IMR-90 (cell line): ENCODE data around the gene GXYLT2. TPM values are rescaled to one million over a fixed set of nuclear protein-coding genes. Genes with fewer than 3 reads are reported as not detected.

Source experiments
- ATAC-seq: fragments of 200-7000 bp; cut with Tn5 transposase; 2 replicates; pipeline ENCODE4 v1.9.1; 2020; ENCODE audit warnings: low read depth, mild to moderate bottlenecking, moderate library complexity
- BruUV-seq: library from RNA; stranded (reverse); fragments of 400-500 nt; replicated peaks from 2 replicates; lab custom pipeline; 2021; lab: Mats Ljungman, UMichigan
- CTCF ChIA-PET: fragments of 300-600 bp; formaldehyde crosslinking; extraction: SDS; loops from one replicate; lab custom pipeline; 2021; ENCODE audit warnings: antibody characterized with exemption; lab: Yijun Ruan, JAX
- POLR2A ChIA-PET: fragments of 300-600 bp; sonication (Branson Sonifier 250); formaldehyde crosslinking; loops from one replicate; lab custom pipeline; 2022; ENCODE audit warnings: antibody characterized with exemption; ENCODE audit not compliant: unreplicated experiment; lab: Charles Lee
- DNase-seq: peaks from one replicate; pipeline ENCODE4 v3.0.0; 2013
- H2AFZ ChIP-seq: replicated peaks from 2 replicates; pipeline ENCODE3; 2013; ENCODE audit warnings: low read length, mild to moderate bottlenecking; ENCODE audit not compliant: poor library complexity
- H2AK5ac ChIP-seq: 2 replicates; pipeline ENCODE4 v1.6.1; 2013; ENCODE audit warnings: low read depth, low read length, inconsistent platforms
- H2AK9ac ChIP-seq: replicated peaks from 2 replicates; pipeline ENCODE3; 2013; ENCODE audit warnings: mild to moderate bottlenecking, low read depth, low read length, moderate library complexity; ENCODE audit not compliant: poor library complexity
- H2BK120ac ChIP-seq: 2 replicates; pipeline ENCODE4 v1.6.1; 2013; ENCODE audit warnings: low read depth, low read length, inconsistent platforms
- H2BK15ac ChIP-seq: 3 replicates; pipeline ENCODE4 v1.6.1; 2013; ENCODE audit warnings: low read depth, low read length, inconsistent platforms
- H2BK20ac ChIP-seq: 2 replicates; pipeline ENCODE4 v1.6.1; 2013; ENCODE audit warnings: low read depth, mild to moderate bottlenecking, inconsistent platforms, low read length, moderate library complexity
- H2BK5ac ChIP-seq: 2 replicates; pipeline ENCODE4 v1.6.1; 2013; ENCODE audit warnings: mild to moderate bottlenecking, low read depth, low read length, inconsistent platforms; ENCODE audit not compliant: poor library complexity, severe bottlenecking
- H3K14ac ChIP-seq: replicated peaks from 2 replicates; pipeline ENCODE4 v1.6.1; 2013; ENCODE audit warnings: low read depth, low read length, inconsistent platforms
- H3K18ac ChIP-seq: 2 replicates; pipeline ENCODE4 v1.6.1; 2013; ENCODE audit warnings: low read depth, low read length, control low read depth
- H3K23ac ChIP-seq: 2 replicates; pipeline ENCODE4 v1.6.1; 2013; ENCODE audit warnings: low read depth, low read length, inconsistent platforms
- H3K27ac ChIP-seq: 2 replicates; pipeline ENCODE4 v1.5.1; 2013; ENCODE audit warnings: mild to moderate bottlenecking, control low read depth, low read length; ENCODE audit not compliant: insufficient read depth
- H3K27me3 ChIP-seq: 2 replicates; pipeline ENCODE4 v1.6.1; 2013; ENCODE audit warnings: low read length; ENCODE audit not compliant: control insufficient read depth, insufficient read depth
- H3K36me3 ChIP-seq: 2 replicates; pipeline ENCODE4 v1.6.1; 2013; ENCODE audit warnings: low read length, mixed read lengths; ENCODE audit not compliant: control insufficient read depth, insufficient read depth
- H3K4ac ChIP-seq: 2 replicates; pipeline ENCODE4 v1.6.1; 2013; ENCODE audit warnings: low read depth, low read length, inconsistent platforms
- H3K4me1 ChIP-seq: 2 replicates; pipeline ENCODE4 v1.6.1; 2013; ENCODE audit warnings: low read length, mixed read lengths; ENCODE audit not compliant: control insufficient read depth, insufficient read depth
- H3K4me2 ChIP-seq: 2 replicates; pipeline ENCODE4 v1.6.1; 2013; ENCODE audit warnings: low read depth, mild to moderate bottlenecking, control low read depth, low read length, moderate library complexity
- H3K4me3 ChIP-seq: 2 replicates; pipeline ENCODE4 v1.5.1; 2013; ENCODE audit warnings: low read depth, mild to moderate bottlenecking, control low read depth, low read length, moderate library complexity; ENCODE audit not compliant: insufficient read depth
- H3K56ac ChIP-seq: 2 replicates; pipeline ENCODE4 v1.6.1; 2013; ENCODE audit warnings: low read length, inconsistent platforms; ENCODE audit not compliant: insufficient read depth; ENCODE audit errors: extremely low read depth
- H3K79me1 ChIP-seq, 2 experiments: 2 replicates each; pipeline ENCODE4 v1.6.1; 2013; ENCODE audit warnings: low read length in 2 of 2, inconsistent platforms in 1 of 2, low read depth in 1 of 2
- H3K9ac ChIP-seq: 2 replicates; pipeline ENCODE4 v1.6.1; 2013; ENCODE audit warnings: low read depth, low read length, control low read depth
- H3K9me1 ChIP-seq: 2 replicates; pipeline ENCODE4 v1.6.1; 2013; ENCODE audit warnings: low read length, inconsistent platforms; ENCODE audit not compliant: insufficient read depth
- H3K9me3 ChIP-seq: 2 replicates; pipeline ENCODE4 v1.6.1; 2013; ENCODE audit warnings: low read length; ENCODE audit not compliant: control insufficient read depth, insufficient read depth
- H4K20me1 ChIP-seq: 2 replicates; pipeline ENCODE4 v1.6.1; 2013; ENCODE audit warnings: low read length, inconsistent platforms; ENCODE audit not compliant: insufficient read depth
- H4K5ac ChIP-seq: 2 replicates; pipeline ENCODE4 v1.6.1; 2013; ENCODE audit warnings: mild to moderate bottlenecking, low read depth, low read length, control low read depth
- H4K8ac ChIP-seq, 2 experiments: 2 replicates each; pipeline ENCODE4 v1.6.1; 2013; ENCODE audit warnings: low read depth in 2 of 2, low read length in 2 of 2, control low read depth in 1 of 2, inconsistent platforms in 1 of 2
- H4K91ac ChIP-seq: 2 replicates; pipeline ENCODE4 v1.6.1; 2013; ENCODE audit warnings: low read depth, low read length, inconsistent platforms; ENCODE audit not compliant: insufficient read depth
- BHLHE40 ChIP-seq: fragments of 150-350 bp; IDR thresholded peaks from 2 replicates; pipeline ENCODE4 v1.6.1; 2016; ENCODE audit warnings: mild to moderate bottlenecking, low read depth, low read length
- CEBPB ChIP-seq: IDR thresholded peaks from 2 replicates; pipeline ENCODE4 v1.6.1; 2012; ENCODE audit warnings: low read depth, low read length, improper control_type of control experiment
- CHD1 ChIP-seq: IDR thresholded peaks from 2 replicates; pipeline ENCODE4 v1.6.1; 2012; ENCODE audit warnings: low read depth, low read length, improper control_type of control experiment
- FOS ChIP-seq: fragments of 150-350 bp; IDR thresholded peaks from 2 replicates; pipeline ENCODE4 v1.6.1; 2016; ENCODE audit warnings: low read depth, low read length
- MAFK ChIP-seq: IDR thresholded peaks from 2 replicates; pipeline ENCODE4 v1.6.1; 2012; ENCODE audit warnings: low read depth, low read length, improper control_type of control experiment
- MAZ ChIP-seq: IDR thresholded peaks from 2 replicates; pipeline ENCODE4 v1.6.1; 2012; ENCODE audit warnings: low read depth, mild to moderate bottlenecking, low read length, improper control_type of control experiment, moderate library complexity, borderline replicate concordance
- MXI1 ChIP-seq: IDR thresholded peaks from 2 replicates; pipeline ENCODE4 v1.6.1; 2012; ENCODE audit warnings: low read depth, mild to moderate bottlenecking, low read length, moderate library complexity, borderline replicate concordance
- POLR2A ChIP-seq: IDR thresholded peaks from 2 replicates; pipeline ENCODE4 v1.6.1; 2012; ENCODE audit warnings: mild to moderate bottlenecking, low read depth, low read length
- RAD21 ChIP-seq: IDR thresholded peaks from 2 replicates; pipeline ENCODE4 v1.6.1; 2012; ENCODE audit warnings: low read length, improper control_type of control experiment
- RCOR1 ChIP-seq: IDR thresholded peaks from 2 replicates; pipeline ENCODE4 v1.6.1; 2012; ENCODE audit warnings: mild to moderate bottlenecking, low read length, improper control_type of control experiment; ENCODE audit not compliant: insufficient replicate concordance
- RFX5 ChIP-seq: IDR thresholded peaks from 2 replicates; pipeline ENCODE4 v1.8.0; 2012; ENCODE audit warnings: low read depth, mild to moderate bottlenecking, low read length, moderate library complexity
- WGBS, 2 experiments: methylation state at CpG; one replicate each; pipeline versions ENCODE4 v1.1.5 to v1.1.7; 2013; ENCODE audit warnings: missing lambda C conversion rate in 2 of 2; ENCODE audit not compliant: insufficient read length in 1 of 2; ENCODE audit errors: extremely low coverage in 2 of 2; 5-methylcytosine and 5-hydroxymethylcytosine counted together
- dilution Hi-C: fragments of 300-500 bp; cut with HindIII; formaldehyde crosslinking; loops from one replicate; pipeline ENCODE4 v1.14.3; 2018; ENCODE audit warnings: low sequenced_read_pairs; ENCODE audit not compliant: unreplicated experiment
- in situ Hi-C: fragments of 300-500 bp; cut with MboI; formaldehyde crosslinking; loops from 3 replicates; pipeline ENCODE4 v1.14.3; 2019; ENCODE audit warnings: low sequenced_read_pairs, inconsistent platforms, mixed read lengths
- intact Hi-C: fragments of 100-400 bp; cut with micrococcal nuclease; formaldehyde crosslinking; loops from 2 replicates; pipeline ENCODE4 v1.10.0; 2022
- polyA plus RNA-seq, 3 experiments: library from polyadenylated mRNA; depleted of rRNA; stranded (reverse); fragments of >200 nt; gene quantifications; 2 replicates each; pipeline ENCODE4 v1.2.3, GENCODE V29; 2012; ENCODE audit warnings: low replicate concordance in 1 of 3
- total RNA-seq: library from RNA; depleted of rRNA; stranded (reverse); fragments of >200 nt; gene quantifications from 2 replicates; pipeline ENCODE4 v1.2.3, GENCODE V29; 2012
- TF ChIP-seq, protein P1 (sequence below): conservative IDR thresholded peaks from 2 replicates; pipeline ENCODE4 v1.5.1; 2012; ENCODE audit warnings: mild to moderate bottlenecking, low read depth, low read length, improper control_type of control experiment

Gene GXYLT2
- total and polyA plus RNA-seq, 2 of the 4 experiments (the other 2 are of a cell fraction): 5.7 to 11.1 TPM

DNA sequence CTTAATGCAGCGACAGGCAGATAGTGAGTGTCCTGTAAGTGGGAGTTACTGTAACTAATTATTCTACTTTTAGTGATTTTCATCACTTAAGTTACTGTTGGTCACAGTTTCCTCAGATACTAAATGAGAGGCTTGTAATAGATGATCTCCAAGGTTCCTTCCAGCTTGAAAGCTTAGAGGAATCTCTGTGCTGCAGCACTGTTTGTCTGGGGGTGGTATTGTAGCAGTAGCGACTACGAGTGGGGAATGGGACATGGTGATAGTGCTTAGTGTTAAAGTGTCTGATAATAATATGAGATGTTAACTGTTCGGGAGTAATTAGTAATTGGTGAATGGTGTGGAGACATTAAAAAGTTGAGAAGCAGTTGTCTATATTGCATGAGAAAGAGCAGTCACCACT is 121.2 kb downstream of the GXYLT2 start:
- Histone ChIP-seq H3K18ac (no peak overlapping the region), H4K91ac (no peak overlapping the region), H3K14ac (no peak overlapping the region), H3K9me1 (peaks cover 11% of the 10 kb centered on the region), H2AFZ (no peak overlapping the region), H3K9me3 (no peaks in the 10 kb centered on the region), H2AK5ac (no peak overlapping the region), H2BK20ac (no peak overlapping the region), H2AK9ac (no peak overlapping the region), H4K8ac (no peak overlapping the region), H3K23ac (no peak overlapping the region), H3K27ac (no peak overlapping the region), H3K4me3 (no peak overlapping the region), H3K79me1 (peaks cover 0 to 42% of the 10 kb centered on the region in 2 experiments; a peak in 2 of 4 replicates), H3K56ac (no peak overlapping the region), H3K4me1 (0 out of 2 replicates have a peak, but pooled peaks cover 2% of the 10 kb centered on the region), H4K5ac (no peak overlapping the region), H3K4ac (no peak overlapping the region), H3K4me2 (no peak overlapping the region), H3K36me3 (peaks cover 22% of the 10 kb centered on the region), H3K9ac (no peak overlapping the region), H3K27me3 (no peaks in the 10 kb centered on the region), H2BK5ac (no peak overlapping the region), H2BK15ac (no peak overlapping the region), H4K20me1 (peaks cover 98% of the 10 kb centered on the region), H2BK120ac (no peak overlapping the region)
- dilution Hi-C loops (no loop called here), intact Hi-C loops (no loop called here), in situ Hi-C loops (no loop called here)
- no peak for ATAC-seq
- POLR2A ChIA-PET: no interaction called here
- no peak for DNase-seq
- WGBS, 2 experiments: 100% methylated on average over 1 of the region's 4 CpGs; no CpG with 5 or more reads in 1 of the 2 experiments
- no TSS peak for BruUV-seq
- CTCF ChIA-PET: no interaction called here
- no peak for TF ChIP-seq MAFK
- TF ChIP-seq RFX5: no peak
- TF ChIP-seq MAZ: no peak
- TF ChIP-seq FOS: no peak
- TF ChIP-seq, protein P1, sequence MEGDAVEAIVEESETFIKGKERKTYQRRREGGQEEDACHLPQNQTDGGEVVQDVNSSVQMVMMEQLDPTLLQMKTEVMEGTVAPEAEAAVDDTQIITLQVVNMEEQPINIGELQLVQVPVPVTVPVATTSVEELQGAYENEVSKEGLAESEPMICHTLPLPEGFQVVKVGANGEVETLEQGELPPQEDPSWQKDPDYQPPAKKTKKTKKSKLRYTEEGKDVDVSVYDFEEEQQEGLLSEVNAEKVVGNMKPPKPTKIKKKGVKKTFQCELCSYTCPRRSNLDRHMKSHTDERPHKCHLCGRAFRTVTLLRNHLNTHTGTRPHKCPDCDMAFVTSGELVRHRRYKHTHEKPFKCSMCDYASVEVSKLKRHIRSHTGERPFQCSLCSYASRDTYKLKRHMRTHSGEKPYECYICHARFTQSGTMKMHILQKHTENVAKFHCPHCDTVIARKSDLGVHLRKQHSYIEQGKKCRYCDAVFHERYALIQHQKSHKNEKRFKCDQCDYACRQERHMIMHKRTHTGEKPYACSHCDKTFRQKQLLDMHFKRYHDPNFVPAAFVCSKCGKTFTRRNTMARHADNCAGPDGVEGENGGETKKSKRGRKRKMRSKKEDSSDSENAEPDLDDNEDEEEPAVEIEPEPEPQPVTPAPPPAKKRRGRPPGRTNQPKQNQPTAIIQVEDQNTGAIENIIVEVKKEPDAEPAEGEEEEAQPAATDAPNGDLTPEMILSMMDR: no peak
- TF ChIP-seq RCOR1: no peak
- no peak for TF ChIP-seq BHLHE40
- TF ChIP-seq MXI1: no peak
- no peak for TF ChIP-seq POLR2A
- TF ChIP-seq CHD1: no peak
- TF ChIP-seq RAD21: no peak
- TF ChIP-seq CEBPB: no peak
